ENCODE results near the gene FCGR3B. TPM values are rescaled to one million over a fixed set of nuclear protein-coding genes. Genes with fewer than 3 reads are reported as not detected.

The FCGR3B gene
- total RNA-seq, 1 donor from 2014 or later, result not detected

Other genes starting within 250 kb of the FCGR3B start
- 0.64 and 3.7 TPM in 2 replicates for gene FCGR2A, start 125.7 kb downstream of the FCGR3B start, total RNA-seq
- gene HSPA6, start 106.6 kb downstream of the FCGR3B start, total RNA-seq, result 0.13 and 1.5 TPM in 2 replicates
- not detected in 2 replicates for gene FCGR3A, start 81.4 kb downstream of the FCGR3B start, total RNA-seq
- gene FCGR2B, start 32.0 kb upstream of the FCGR3B start, total RNA-seq, result not detected in 2 replicates
- 0.13 TPM in 1 of 2 replicates, not detected in the other for gene FCRLA, start 76.1 kb upstream of the FCGR3B start, total RNA-seq
- 0.38 and 0.51 TPM in 2 replicates for gene FCRLB, start 90.4 kb upstream of the FCGR3B start, total RNA-seq
- gene DUSP12, start 118.6 kb upstream of the FCGR3B start, total RNA-seq, result 28.5 and 32.2 TPM in 2 replicates
- gene ATF6, start 135.1 kb upstream of the FCGR3B start, total RNA-seq, result 51.5 and 69.3 TPM in 2 replicates

Measured in dermis microvascular lymphatic vessel endothelial cell (primary cell).